Measurements from ENCODE around the gene ITGAD.
A peak's percentile ranks its signal among the peaks of the same experiment; 100 is the strongest.

Gene ITGAD

DNA sequence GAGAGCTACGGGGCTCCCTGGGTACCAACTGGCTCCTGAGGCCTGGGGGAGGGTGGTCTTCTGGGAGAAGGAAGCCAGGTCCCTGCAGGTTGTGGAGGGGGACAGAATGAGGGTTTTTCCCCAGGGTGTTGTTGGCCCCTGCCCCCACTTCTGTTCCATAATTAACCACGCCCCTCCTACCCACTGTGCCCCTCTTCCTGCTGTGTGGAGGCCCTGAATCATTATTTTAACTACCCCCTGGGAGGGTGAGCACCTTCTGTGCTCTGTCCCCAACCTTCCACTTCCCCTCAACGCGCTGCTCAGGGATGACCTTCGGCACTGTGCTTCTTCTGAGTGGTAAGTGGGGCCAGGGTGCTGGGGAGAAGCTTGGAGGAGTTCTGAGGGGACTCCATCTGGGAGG is at the start of gene ITGAD:
TSS of gene ITGAD (plus strand) at position 280 of the 400 bp plus-strand sequence. CDS start at position 306, 26 bp downstream.
- no peak for DNase-seq (ENCODE audit: low read depth, low spot score)

DNA sequence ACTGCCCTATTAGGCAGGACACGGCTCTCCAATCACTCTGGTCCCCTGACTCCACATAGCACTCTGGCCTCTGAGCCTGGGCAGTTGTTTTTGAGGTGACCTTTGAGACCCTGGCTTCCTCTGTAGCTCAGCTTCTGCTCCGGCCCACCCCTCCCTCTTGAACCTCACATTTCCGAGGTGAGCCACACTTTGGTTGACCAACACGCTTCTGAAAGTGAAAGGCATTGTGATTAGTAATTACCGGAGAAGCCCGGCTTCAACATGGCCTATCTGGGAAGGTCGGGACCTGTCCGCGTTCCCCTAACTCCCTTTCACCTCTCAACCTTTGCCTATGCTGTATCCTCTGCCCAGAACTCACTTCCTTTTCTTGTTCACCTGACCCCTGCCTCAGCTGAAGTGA is 48.4 kb upstream of the ITGAD start:
- DNase-seq (ENCODE audit: low read depth, low spot score), result no peak

DNA sequence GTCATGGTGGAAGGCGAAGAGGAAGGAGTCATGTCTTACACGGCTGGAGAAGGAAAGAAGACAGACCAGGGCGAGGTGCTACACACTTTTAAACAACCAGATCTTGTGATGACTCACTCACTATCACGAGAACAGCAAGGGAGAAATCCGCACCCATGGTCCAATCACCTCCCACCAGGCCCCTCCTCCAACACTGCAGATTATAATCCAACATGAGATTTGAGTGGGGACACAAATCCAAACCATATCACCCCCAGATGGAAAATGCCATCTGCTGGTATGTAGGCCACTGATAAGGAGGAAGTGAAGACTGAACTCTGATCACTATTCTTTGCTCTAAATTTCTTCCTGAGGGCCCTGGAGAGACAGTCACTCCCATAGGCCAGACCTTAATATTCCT is 45.7 kb upstream of the ITGAD start:
- no peak for DNase-seq (ENCODE audit: low read depth, low spot score)

DNA sequence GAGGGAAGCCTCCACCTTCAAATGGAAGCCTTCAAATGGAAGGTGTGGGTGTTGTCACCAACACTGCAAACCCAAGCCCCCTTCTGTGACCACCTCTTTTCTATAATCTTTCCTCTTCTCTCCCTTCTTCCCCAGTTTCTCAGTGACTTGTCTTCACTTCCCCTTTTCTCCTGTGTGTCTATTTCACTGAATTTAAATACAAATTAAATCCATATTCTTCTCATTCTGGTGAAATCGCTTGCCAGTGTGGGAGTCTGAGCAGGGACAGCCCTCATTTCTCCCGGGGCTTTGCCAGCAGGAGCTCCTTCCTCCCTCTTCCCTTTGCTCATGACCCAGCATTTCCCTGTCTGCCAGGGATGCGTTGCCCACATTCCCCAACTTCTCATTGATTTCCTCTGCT is 44.6 kb upstream of the ITGAD start:
- no peak for DNase-seq (ENCODE audit: low read depth, low spot score)

DNA sequence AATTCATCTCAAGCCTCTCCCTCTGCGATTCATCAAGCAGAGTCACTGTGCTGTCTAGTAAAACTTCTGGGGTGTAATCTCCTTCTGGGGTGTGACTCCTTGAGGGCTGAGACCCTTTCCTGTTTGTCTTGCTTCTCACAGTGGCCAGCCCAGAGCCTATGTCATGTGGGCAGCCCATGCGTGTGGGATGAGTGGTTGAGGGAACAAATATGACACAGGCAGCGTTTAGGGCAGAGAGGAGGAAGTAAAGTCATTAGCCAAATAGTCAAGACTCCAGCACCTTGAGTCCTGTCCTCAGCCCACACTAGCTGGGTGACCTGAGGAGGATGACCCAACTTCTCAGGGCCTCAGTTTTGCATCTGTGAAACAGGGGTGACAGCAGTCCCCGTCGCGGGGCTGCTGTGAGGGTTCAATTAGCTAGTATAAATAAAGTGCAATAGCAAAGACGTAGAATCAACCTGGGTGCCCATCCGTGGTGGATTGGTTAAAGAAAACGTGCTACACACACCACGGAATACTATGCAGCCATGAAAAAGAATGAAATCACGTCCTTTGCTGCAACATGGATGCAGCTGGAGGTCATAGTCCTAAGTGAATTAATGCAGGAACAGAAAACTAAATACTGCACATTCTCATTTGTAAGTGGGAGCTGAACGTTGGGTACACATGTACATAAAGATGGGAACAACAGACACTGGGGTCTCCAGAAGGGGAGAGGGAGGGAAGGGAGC is 42.7 kb upstream of the ITGAD start:
- DNase-seq (ENCODE audit: low read depth, low spot score), result no peak

GRCh38 chr16:31351246-31351941 is 41.7 kb upstream of the ITGAD start:
- no peak for DNase-seq (ENCODE audit: low read depth, low spot score)

DNA sequence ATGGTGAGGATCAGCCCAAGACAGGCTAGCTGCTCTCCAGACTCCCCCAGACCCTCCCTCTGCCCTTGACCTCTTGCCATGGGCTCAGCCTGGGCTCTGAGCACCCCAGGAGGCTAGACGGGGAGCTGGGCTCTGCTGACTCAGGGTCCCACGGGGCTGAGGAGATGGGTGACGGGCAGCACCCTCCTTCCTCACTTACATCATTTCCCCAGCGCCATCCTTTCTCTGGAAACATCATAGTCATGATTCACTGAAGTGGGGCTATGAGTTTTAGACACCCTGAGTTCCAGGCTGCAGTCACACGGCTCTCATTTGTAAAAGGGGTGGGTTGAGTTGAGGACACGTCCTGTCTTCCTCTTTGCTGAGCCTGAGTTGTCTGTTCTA is 41.2 kb upstream of the ITGAD start:
- DNase-seq (ENCODE audit: low read depth, low spot score), result no peak

DNA sequence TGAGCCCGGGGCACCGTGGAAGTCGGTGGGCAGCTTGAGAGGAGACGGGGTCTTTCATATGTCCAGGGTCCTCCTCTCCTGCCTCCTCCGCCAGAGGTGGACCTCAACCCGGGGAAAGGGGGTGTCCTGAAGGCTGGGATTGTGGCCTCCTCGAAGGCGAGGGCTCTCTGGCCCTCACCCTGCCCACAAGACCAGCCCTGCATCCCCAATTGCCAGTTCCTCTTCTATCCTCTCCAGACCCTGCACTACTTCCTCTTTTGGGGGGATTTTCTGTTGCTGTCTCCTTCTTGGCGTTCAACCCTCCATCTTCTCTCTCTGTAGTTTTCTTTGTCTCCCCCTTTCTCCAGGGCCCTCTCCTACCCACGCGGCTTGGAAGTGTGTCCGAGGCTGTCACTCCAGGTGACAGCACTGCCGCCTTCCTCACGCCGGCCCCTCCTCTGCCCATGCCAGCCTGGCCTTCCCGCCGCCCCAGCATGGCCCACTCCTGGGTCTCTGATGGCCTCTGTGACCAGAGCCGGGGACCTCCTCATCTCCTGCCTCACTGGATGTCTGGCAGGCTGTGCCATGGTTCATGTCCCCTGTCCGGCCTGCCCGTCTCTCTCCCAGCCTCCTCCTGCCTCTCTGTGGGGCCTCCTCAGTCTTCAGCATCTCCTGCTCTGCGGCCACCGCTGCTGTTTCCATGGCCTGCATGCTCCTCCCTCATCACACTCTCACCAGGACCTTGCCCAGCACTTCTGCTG is 40.6 kb upstream of the ITGAD start:
- no peak for DNase-seq (ENCODE audit: low read depth, low spot score)

DNA sequence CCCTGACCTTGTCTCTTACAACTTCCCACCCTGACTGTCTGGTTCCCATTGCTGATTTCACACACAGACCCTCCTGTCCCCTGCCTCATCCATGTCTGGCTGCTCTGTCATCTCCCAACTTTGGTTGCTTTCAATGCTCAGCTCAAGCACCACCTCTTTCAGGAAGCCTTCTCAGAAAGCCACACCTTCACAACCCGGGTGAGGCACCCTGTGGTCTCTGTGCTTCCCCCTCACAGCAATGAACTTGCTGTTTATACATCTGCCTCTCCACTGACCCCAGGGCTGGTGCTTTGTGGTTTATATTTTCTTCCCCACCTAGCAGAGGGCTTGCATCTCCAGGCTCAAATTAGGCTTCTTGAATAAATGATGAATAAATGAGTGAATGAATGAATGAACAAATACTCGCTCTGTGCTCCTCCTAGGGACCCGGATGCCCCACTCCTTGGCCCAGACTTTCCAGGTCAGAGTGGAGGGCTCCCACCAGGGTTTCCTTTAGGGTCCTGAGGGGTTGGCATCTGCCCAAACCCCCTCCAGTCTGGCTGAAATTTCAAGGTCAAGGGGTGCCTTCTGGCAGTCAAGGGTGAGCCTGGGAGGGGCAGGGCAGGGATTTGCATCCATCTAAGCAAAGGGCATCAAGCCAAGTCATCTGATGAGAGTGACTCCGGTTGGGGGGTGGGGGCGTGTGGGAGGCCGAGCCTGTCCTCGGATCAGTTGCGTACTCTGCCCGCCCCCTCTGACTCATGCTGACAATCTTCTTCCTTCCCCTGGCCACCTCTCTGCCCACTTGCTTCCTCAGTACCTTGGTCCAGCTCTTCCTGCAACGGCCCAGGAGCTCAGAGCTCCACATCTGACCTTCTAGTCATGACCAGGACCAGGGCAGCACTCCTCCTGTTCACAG is 38.5 kb upstream of the ITGAD start, which contains the start of gene ITGAX:
TSS of gene ITGAX (plus strand) at position 783 of the 898 bp plus-strand sequence. CDS start at position 862, 79 bp downstream.
- DNase-seq (ENCODE audit: low read depth, low spot score), result peak; percentile 7

- DNase-seq (ENCODE audit: low read depth, low spot score), result no peak
These were observed 37.6 kb upstream of the ITGAD start for GRCh38 chr16:31355431-31356100.

- no peak for DNase-seq (ENCODE audit: low read depth, low spot score)
These were observed 36.4 kb upstream of the ITGAD start for GRCh38 chr16:31356566-31357323.

- DNase-seq (ENCODE audit: low read depth, low spot score), result no peak
These were observed 35.6 kb upstream of the ITGAD start for GRCh38 chr16:31357324-31358109.

- DNase-seq (ENCODE audit: low read depth, low spot score), result no peak
These were observed 32.9 kb upstream of the ITGAD start for GRCh38 chr16:31360251-31360650.

- no peak for DNase-seq (ENCODE audit: low read depth, low spot score)
These were observed 31.7 kb upstream of the ITGAD start for GRCh38 chr16:31361201-31362110.

- no peak for DNase-seq (ENCODE audit: low read depth, low spot score)
These were observed 30.4 kb upstream of the ITGAD start for GRCh38 chr16:31362476-31363405.

DNA sequence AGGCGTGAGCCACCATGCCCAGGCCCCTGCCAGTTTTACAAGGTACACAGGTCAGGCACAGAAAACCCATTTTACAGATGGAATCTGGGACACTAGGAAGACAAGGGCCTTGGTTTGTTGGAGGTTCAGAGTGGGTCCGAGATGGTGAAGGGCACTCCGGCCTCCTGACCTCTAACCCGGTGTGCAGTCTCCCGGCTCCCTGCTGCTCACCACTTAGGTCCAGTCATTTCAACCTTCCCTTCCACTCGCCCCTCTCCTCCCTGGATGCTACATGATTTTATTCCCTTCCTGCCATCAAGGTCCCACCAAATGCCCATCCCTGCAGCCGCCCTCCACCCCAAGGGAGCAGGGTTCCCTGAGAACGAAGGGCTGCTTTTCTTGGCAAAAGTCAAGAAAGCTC is 29.4 kb upstream of the ITGAD start:
- no peak for DNase-seq (ENCODE audit: low read depth, low spot score)

DNA sequence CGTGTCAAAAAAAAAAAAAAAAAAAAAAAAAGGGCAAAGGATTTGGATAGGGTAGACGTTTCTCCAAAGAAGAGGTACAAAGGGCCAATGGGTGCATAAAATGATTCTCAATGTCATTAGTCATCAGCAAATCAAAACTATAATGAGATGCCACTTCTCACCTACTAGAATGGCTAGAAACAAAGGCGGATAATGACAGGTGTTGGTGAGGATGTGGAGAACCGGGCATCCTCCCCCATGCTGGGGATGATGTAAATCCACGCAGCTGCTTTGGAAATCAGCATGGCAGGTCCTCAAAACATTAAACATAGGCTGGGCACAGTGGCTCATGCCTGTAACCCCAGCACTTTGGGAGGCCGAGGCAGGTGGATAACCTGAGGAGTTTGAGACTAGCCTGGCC is 28.7 kb upstream of the ITGAD start:
- no peak for DNase-seq (ENCODE audit: low read depth, low spot score)
